Neuronal stem cell (in vitro differentiated cells): ENCODE results near the gene FGF4.

ENCODE experiments used
- DNase-seq: peaks from one replicate; pipeline ENCODE4 v3.0.0-alpha.2; 2013; ENCODE audit warnings: low spot score
- H2AFZ ChIP-seq: one replicate; pipeline ENCODE4 v1.6.1; 2013; ENCODE audit warnings: mild to moderate bottlenecking, low read length, inconsistent platforms
- H2AK5ac ChIP-seq: 2 replicates; pipeline ENCODE4 v1.6.1; 2013; ENCODE audit warnings: low read depth, mild to moderate bottlenecking, inconsistent platforms, low read length, moderate library complexity, mixed read lengths
- H2BK120ac ChIP-seq: 2 replicates; pipeline ENCODE4 v1.6.1; 2013; ENCODE audit warnings: low read depth, mild to moderate bottlenecking, inconsistent platforms, low read length, moderate library complexity, mixed read lengths
- H2BK12ac ChIP-seq: one replicate; pipeline ENCODE4 v1.6.1; 2013; ENCODE audit warnings: low read length, inconsistent platforms
- H2BK15ac ChIP-seq: 2 replicates; pipeline ENCODE4 v1.6.1; 2013; ENCODE audit warnings: mild to moderate bottlenecking, low read length, inconsistent platforms, mixed read lengths
- H2BK5ac ChIP-seq: one replicate; pipeline ENCODE4 v1.6.1; 2013; ENCODE audit warnings: inconsistent platforms, mild to moderate bottlenecking, low read length, moderate library complexity
- H3K14ac ChIP-seq: one replicate; pipeline ENCODE4 v1.6.1; 2013; ENCODE audit warnings: low read length, inconsistent platforms
- H3K18ac ChIP-seq: 2 replicates; pipeline ENCODE4 v1.6.1; 2013; ENCODE audit warnings: low read length, inconsistent platforms
- H3K23ac ChIP-seq: 2 replicates; pipeline ENCODE4 v1.6.1; 2013; ENCODE audit warnings: low read depth, mild to moderate bottlenecking, mixed read lengths, low read length, inconsistent platforms; ENCODE audit not compliant: poor library complexity
- H3K27ac ChIP-seq: replicated peaks from 3 replicates; pipeline ENCODE4 v1.5.1; 2013; ENCODE audit warnings: low read length, inconsistent platforms
- H3K27me3 ChIP-seq, 3 experiments: 2 replicates each; pipeline ENCODE4 v1.6.1; 2013; ENCODE audit warnings: low read length in 3 of 3, mild to moderate bottlenecking in 2 of 3, inconsistent platforms in 1 of 3, low read depth in 1 of 3, mixed read lengths in 1 of 3, moderate library complexity in 1 of 3; ENCODE audit not compliant: control insufficient read depth in 3 of 3, insufficient read depth in 3 of 3
- H3K36me3 ChIP-seq, 2 donors: replicated peaks in 1 of 2; 2 replicates each; pipeline ENCODE4 v1.6.1; 2013; ENCODE audit warnings: low read length in 2 of 2; ENCODE audit not compliant: control insufficient read depth in 2 of 2, insufficient read depth in 2 of 2
- H3K4ac ChIP-seq: 2 replicates; pipeline ENCODE4 v1.6.1; 2013; ENCODE audit warnings: inconsistent platforms, mild to moderate bottlenecking, low read length, moderate library complexity
- H3K4me1 ChIP-seq, 2 donors: 1 replicate in 1 of 2; 2 replicates in 1 of 2; pipeline ENCODE4 v1.6.1; 2013; ENCODE audit warnings: low read length in 2 of 2, low read depth in 1 of 2; ENCODE audit not compliant: control insufficient read depth in 2 of 2, insufficient read depth in 1 of 2
- H3K4me2 ChIP-seq: one replicate; pipeline ENCODE4 v1.6.1; 2013; ENCODE audit warnings: mild to moderate bottlenecking, low read length, inconsistent platforms; ENCODE audit not compliant: insufficient read depth, poor library complexity, severe bottlenecking
- H3K4me3 ChIP-seq, 2 donors: 2 replicates each; pipeline ENCODE4 v1.5.1; 2013; ENCODE audit warnings: low read length in 2 of 2, mild to moderate bottlenecking in 2 of 2, inconsistent platforms in 1 of 2, moderate library complexity in 1 of 2
- H3K79me1 ChIP-seq: one replicate; pipeline ENCODE4 v1.6.1; 2013; ENCODE audit warnings: low read depth, mild to moderate bottlenecking, inconsistent platforms, low read length, moderate library complexity
- H3K9ac ChIP-seq: one replicate; pipeline ENCODE4 v1.6.1; 2013; ENCODE audit warnings: mild to moderate bottlenecking, low read depth, low read length, inconsistent platforms; ENCODE audit not compliant: poor library complexity
- H3K9me3 ChIP-seq, 2 donors: replicated peaks in 1 of 2; 2 replicates each; pipeline versions ENCODE3 to v1.6.1; 2013; ENCODE audit warnings: low read length in 2 of 2, mild to moderate bottlenecking in 2 of 2, inconsistent platforms in 1 of 2, low read depth in 1 of 2, mixed read lengths in 1 of 2, moderate library complexity in 1 of 2; ENCODE audit not compliant: control insufficient read depth in 2 of 2, insufficient read depth in 1 of 2
- H4K8ac ChIP-seq: one replicate; pipeline ENCODE4 v1.6.1; 2013; ENCODE audit warnings: low read depth, mild to moderate bottlenecking, inconsistent platforms, low read length, moderate library complexity
- H4K91ac ChIP-seq: one replicate; pipeline ENCODE4 v1.6.1; 2013; ENCODE audit warnings: low read length, low read depth, mild to moderate bottlenecking, inconsistent platforms; ENCODE audit not compliant: poor library complexity
- WGBS, 2 donors: extraction: QIAGEN DNeasy Blood & Tissue Kit; methylation state at CpG; one replicate each; pipeline ENCODE4 v1.1.7; 2013; ENCODE audit warnings: missing lambda C conversion rate in 2 of 2, mixed read lengths in 1 of 2; ENCODE audit not compliant: insufficient read length in 2 of 2, insufficient replicate concordance in 1 of 2; ENCODE audit errors: extremely low coverage in 2 of 2; 5-methylcytosine and 5-hydroxymethylcytosine counted together

Gene FGF4

DNA sequence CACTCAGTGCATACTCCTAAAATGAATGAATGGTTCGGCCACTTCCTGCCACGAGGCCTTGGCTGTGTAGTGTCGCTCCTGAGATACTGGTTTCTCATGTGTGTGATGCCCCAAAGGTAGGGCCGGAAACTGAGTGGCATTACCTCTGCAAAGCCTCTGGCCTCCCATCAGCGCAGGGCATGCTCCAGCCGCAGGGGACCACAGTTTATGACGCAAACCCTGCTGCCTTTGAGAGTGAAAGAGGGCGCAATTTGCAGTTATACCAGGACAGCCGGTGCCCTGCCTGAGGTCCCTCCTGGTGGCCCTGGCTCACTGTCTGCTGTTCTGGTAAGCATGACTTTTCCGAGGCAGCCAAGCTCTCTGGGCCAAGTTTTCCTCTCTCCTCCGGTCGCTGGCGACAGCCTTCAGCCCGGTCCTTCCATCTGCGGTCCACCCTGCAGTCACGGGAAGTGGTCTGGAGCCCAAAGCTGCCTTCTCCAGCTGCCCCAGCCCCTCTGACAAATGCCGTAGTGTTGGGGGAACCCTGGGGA is 46.4 kb upstream of the FGF4 start:
- H4K91ac ChIP-seq = no peak overlapping the region
- no peak overlapping the region for H3K9ac ChIP-seq
- H4K8ac ChIP-seq = no peak overlapping the region
- no peak overlapping the region for H3K4me3 ChIP-seq
- H2BK120ac ChIP-seq = peak overlapping the region; percentile 74
- H3K79me1 ChIP-seq = no peaks in the 10 kb centered on the region
- H2AFZ ChIP-seq = no peak overlapping the region
- H3K23ac ChIP-seq = no peak overlapping the region
- H2BK15ac ChIP-seq = peak overlapping the region; percentile 46
- no peaks in the 10 kb centered on the region for H3K36me3 ChIP-seq
- no peak overlapping the region for H2BK12ac ChIP-seq
- no peak for DNase-seq
- peak overlapping the region; percentile 69 for H3K18ac ChIP-seq
- H2AK5ac ChIP-seq = peak overlapping the region; percentile 89
- H3K4me1 ChIP-seq = peaks cover 0 to 13% of the 10 kb centered on the region in 2 donors
- H3K9me3 ChIP-seq = peaks cover 0 to 4% of the 10 kb centered on the region in 2 donors
- peaks cover 30 to 92% (median 56%) of the 10 kb centered on the region in 3 experiments for H3K27me3 ChIP-seq
- no peak overlapping the region for H2BK5ac ChIP-seq
- H3K4ac ChIP-seq = no peak overlapping the region
- H3K4me2 ChIP-seq = no peak overlapping the region
- no peak overlapping the region for H3K27ac ChIP-seq
- WGBS, 2 donors = no CpG with 5 or more reads among the region's 17 CpGs
- H3K14ac ChIP-seq = no peak overlapping the region

DNA sequence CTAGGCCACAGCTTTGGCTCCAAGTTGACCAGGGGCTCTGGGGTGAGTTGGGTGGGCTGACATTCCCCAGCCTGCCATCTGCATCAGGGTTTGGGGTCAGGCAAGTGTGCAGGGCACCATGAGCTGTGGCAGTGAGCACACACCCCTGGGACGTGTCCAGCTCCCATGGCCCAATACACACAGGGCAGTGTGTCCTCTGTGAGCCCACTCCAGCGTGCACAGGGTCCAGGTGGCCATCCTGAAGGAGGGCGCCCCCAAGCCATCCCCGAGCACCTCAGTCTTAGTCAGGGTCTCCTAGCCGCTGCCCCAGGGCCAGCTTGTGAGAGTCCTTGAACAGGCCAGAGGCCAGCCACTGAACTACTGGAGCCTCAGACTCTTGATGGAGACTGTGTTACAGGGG is 45.3 kb upstream of the FGF4 start:
- no peak overlapping the region for H2BK5ac ChIP-seq
- no peak overlapping the region for H3K4me2 ChIP-seq
- no peak overlapping the region for H2AFZ ChIP-seq
- H3K18ac ChIP-seq = peak overlapping the region; percentile 60
- peak overlapping the region; percentile 86 for H2BK12ac ChIP-seq
- peaks cover 35 to 96% (median 65%) of the 10 kb centered on the region in 3 experiments for H3K27me3 ChIP-seq
- peaks cover 0 to 8% of the 10 kb centered on the region in 2 donors for H3K9me3 ChIP-seq
- H3K4ac ChIP-seq = no peak overlapping the region
- DNase-seq = no peak
- peak overlapping the region; percentile 57 for H3K14ac ChIP-seq
- H4K91ac ChIP-seq = no peak overlapping the region
- H2BK15ac ChIP-seq = peak overlapping the region; percentile 46
- H3K4me3 ChIP-seq = no peak overlapping the region
- H2AK5ac ChIP-seq = peak overlapping the region; percentile 72
- H3K4me1 ChIP-seq = peaks cover 0 to 9% of the 10 kb centered on the region in 2 donors
- H3K36me3 ChIP-seq = no peaks in the 10 kb centered on the region
- no peak overlapping the region for H4K8ac ChIP-seq
- H2BK120ac ChIP-seq = no peak overlapping the region
- no peak overlapping the region for H3K23ac ChIP-seq
- no peak overlapping the region for H3K27ac ChIP-seq
- no CpG with 5 or more reads among the region's 5 CpGs for WGBS, 2 donors
- H3K79me1 ChIP-seq = no peaks in the 10 kb centered on the region
- peak overlapping the region; percentile 38 for H3K9ac ChIP-seq

DNA sequence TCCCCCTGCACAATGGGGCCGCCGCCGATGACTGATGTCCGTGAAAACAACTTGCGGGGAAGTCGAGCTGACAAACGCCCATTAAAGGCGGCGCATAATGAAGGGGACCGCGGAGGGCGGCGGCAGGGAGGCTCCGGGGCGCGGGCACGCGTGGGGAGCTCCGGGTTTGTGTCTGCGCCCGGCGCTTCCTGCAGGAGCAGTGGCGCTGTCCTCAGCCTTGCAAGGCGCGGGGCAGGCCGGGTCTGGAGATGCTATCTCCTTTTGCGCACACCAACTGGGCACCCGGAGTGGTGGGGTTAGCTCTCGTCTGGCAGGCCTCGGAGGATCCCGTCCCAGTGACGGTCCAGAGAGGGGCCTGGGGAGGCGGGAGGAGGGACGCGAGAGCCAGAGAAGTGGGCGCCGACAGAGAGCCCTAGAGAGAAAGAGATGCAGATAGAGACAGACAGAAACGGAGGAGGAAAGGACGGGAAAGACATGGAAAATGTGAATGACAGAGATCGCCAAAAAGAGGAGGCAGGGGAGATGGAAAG is 44.5 kb upstream of the FGF4 start:
- Histone ChIP-seq H3K18ac (peak overlapping the region; percentile 89), H2BK12ac (peak overlapping the region; percentile 97), H2BK120ac (peak overlapping the region; percentile 87), H3K36me3 (no peaks in the 10 kb centered on the region), H3K27me3 (peaks cover 35 to 96% (median 72%) of the 10 kb centered on the region in 3 experiments), H2BK5ac (no peak overlapping the region), H3K23ac (peak overlapping the region; percentile 73), H4K91ac (no peak overlapping the region), H3K4me2 (peak overlapping the region; percentile 45), H2AFZ (no peak overlapping the region), H3K9me3 (peaks cover 0 to 8% of the 10 kb centered on the region in 2 donors), H4K8ac (no peak overlapping the region), H2BK15ac (peak overlapping the region; percentile 46), H3K4me1 (peaks cover 0 to 9% of the 10 kb centered on the region in 2 donors), H3K14ac (no peak overlapping the region), H2AK5ac (peak overlapping the region; percentile 72), H3K79me1 (no peaks in the 10 kb centered on the region), H3K9ac (no peak overlapping the region), H3K27ac (no peak overlapping the region), H3K4ac (no peak overlapping the region), H3K4me3 (no peak overlapping the region)
- DNase-seq = no peak
- no CpG with 5 or more reads among the region's 40 CpGs for WGBS, 2 donors

DNA sequence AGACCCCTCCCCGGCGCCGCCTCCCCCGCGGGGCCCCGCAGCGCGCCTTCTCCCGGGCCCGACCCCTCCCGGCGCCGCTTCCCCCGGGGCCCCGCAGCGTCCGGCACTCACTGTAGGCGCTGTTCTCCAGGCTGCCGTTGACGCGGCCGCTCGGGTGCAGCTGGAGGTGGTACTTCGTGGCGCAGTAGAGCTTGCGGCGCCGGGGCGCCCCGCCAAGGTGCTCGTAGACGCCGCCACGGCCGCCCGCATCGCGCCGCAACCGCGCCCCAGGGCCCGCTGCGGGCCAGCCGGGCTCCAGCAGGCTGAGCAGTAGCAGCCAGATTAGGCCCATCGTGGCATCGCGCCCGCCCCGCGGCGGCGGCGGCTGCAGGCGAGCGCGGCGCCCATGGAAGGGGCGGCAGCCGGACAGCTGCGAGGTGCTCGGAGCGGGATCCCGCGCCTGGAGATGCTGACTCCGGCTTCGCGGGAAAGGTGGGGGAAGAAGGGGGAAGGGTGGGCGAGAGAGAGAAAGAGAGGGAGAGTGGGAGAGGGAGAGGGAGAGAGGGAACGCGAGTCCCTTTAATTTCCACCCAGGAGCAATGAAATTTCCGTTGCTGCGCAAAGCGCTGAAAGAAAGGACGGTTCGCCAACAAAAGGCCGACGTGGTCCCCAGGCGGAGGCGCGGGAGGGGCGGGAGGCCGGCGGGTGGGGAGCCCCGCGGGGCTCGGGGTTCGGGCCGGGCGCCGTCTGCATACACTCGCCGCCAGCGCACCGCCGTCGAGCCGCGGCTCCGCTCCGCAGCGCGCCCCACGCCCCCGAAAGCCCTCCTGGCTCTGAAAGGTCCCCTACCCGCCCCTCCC is 43.7 kb upstream of the FGF4 start, which contains the start of gene FGF3:
Gene FGF3, minus strand, starts transcription at position 814 of the 839 bp plus-strand sequence. Its CDS starts 483 bp downstream, at position 331.
- Histone ChIP-seq H3K14ac (peak within 1 kb of the TSS; percentile 64), H4K8ac (no peak within 1 kb of the TSS), H3K23ac (peak within 1 kb of the TSS; percentile 73), H2AK5ac (peak within 1 kb of the TSS; percentile 84), H2BK15ac (peak within 1 kb of the TSS; percentile 81), H4K91ac (no peak within 1 kb of the TSS), H2BK5ac (no peak within 1 kb of the TSS), H3K9me3 (peaks cover 0 to 10% of the 10 kb centered on the region in 2 donors), H3K9ac (peak within 1 kb of the TSS; percentile 38), H3K4ac (no peak within 1 kb of the TSS), H3K36me3 (no peaks in the 10 kb centered on the region), H3K4me3 (peak within 1 kb of the TSS in 1 of 2 donors; percentile 33), H2BK120ac (peak within 1 kb of the TSS; percentile 97), H3K27ac (no peak within 1 kb of the TSS), H3K4me2 (peak within 1 kb of the TSS; percentile 91), H2AFZ (no peak within 1 kb of the TSS), H3K79me1 (no peaks in the 10 kb centered on the region), H3K18ac (peak within 1 kb of the TSS; percentile 95), H3K27me3 (peaks cover 35 to 94% (median 72%) of the 10 kb centered on the region in 3 experiments), H2BK12ac (peak within 1 kb of the TSS; percentile 97), H3K4me1 (peaks cover 0 to 7% of the 10 kb centered on the region in 2 donors)
- no CpG with 5 or more reads among the region's 105 CpGs for WGBS, 2 donors
- DNase-seq = no peak
